SU-DHL-6 (cell line): Measurements from ENCODE around the gene UCHL3.

Source experiments
- CTCF ChIP-seq: fragments of 200-600 bp; sonication (generic); IDR thresholded peaks from one replicate; pipeline ENCODE4 v1.5.1; 2017; ENCODE audit warnings: antibody characterized with exemption, mild to moderate bottlenecking, low read length, moderate library complexity; ENCODE audit not compliant: insufficient read depth, poor library complexity, severe bottlenecking
- EZH2phosphoT487 ChIP-seq: fragments of 200-600 bp; sonication (generic), shearing (Covaris generic); conservative IDR thresholded peaks from 2 replicates; pipeline ENCODE4 v1.6.1; 2018; ENCODE audit warnings: mild to moderate bottlenecking, antibody characterized with exemption, low read length, moderate library complexity, mixed read lengths

DNA sequence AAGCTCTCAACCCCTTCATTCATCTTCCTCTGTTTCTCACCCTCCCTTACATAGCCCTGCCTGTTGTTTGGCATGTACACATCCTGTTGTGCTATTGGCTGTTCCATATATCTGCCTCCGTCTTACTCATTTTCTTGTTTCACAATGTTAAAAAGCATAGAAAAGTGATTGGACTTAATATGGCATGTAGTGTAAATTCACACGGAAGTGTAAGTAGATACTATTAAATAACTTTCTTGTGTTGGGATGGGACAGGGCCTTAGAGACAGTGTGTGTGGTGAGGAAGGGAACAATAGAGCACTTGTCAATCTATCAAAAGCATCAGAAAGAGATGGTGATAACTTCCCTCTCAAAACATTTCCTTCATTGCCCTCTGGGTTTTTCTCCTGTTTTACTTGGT, 98.9 kb downstream of the UCHL3 start:
- TF ChIP-seq CTCF (no peak), EZH2phosphoT487 (no peak)
